GM12878 (cell line): Measurements from ENCODE around the gene HYPK. TPM values are rescaled to one million over a fixed set of nuclear protein-coding genes. Genes with fewer than 3 reads are reported as not detected.

Experiments used
- ATAC-seq: fragments of 200-7000 bp; cut with Tn5 transposase; 3 replicates; pipeline ENCODE4 v1.9.1; 2020; ENCODE audit warnings: mild to moderate bottlenecking, moderate library complexity
- BruUV-seq: library from RNA; stranded (reverse); fragments of 400-500 nt; replicated peaks from 2 replicates; lab custom pipeline; 2021; lab: Mats Ljungman, UMichigan
- CTCF ChIA-PET: fragments of 300-600 bp; sonication (Branson Sonifier 250); formaldehyde crosslinking; extraction: SDS; loops from one replicate; lab custom pipeline; 2021; ENCODE audit warnings: inconsistent platforms; lab: Yijun Ruan, JAX
- POLR2A ChIA-PET: fragments of 350-600 bp; formaldehyde crosslinking; extraction: SDS; loops from one replicate; lab custom pipeline; 2021; ENCODE audit warnings: inconsistent platforms; lab: Charles Lee
- RAD21 ChIA-PET: fragments of 300-600 bp; sonication (Branson Sonifier 250); formaldehyde crosslinking; loops from one replicate; lab custom pipeline; 2023; ENCODE audit warnings: antibody characterized with exemption; ENCODE audit not compliant: unreplicated experiment; lab: Charles Lee
- SMC1A ChIA-PET: fragments of 300-600 bp; sonication (Branson Sonifier 250); formaldehyde crosslinking; loops from one replicate; lab custom pipeline; 2023; ENCODE audit not compliant: unreplicated experiment, uncharacterized antibody; lab: Charles Lee
- DNase-seq: peaks from one replicate; pipeline ENCODE4 v3.0.0-alpha.2; 2011; ENCODE audit warnings: low read depth, low spot score
- FAIRE-seq: peaks from 3 replicates; lab custom pipeline; 2011; peaks lifted over from hg19 to GRCh38; lab: Jason Lieb, UNC
- H2AFZ ChIP-seq: 2 replicates; pipeline ENCODE4 v1.6.0; 2011; ENCODE audit warnings: low read depth, low read length, control low read depth; ENCODE audit not compliant: control insufficient read depth
- H3K27ac ChIP-seq: 2 replicates; pipeline ENCODE4 v1.5.1; 2011; ENCODE audit warnings: control low read depth; ENCODE audit not compliant: control insufficient read depth, insufficient read depth
- H3K27me3 ChIP-seq, 2 experiments: replicated peaks in 1 of 2; 2 replicates each; pipeline versions ENCODE4 v1.6.0 to v1.6.1; 2011; ENCODE audit warnings: low read length in 1 of 2; ENCODE audit not compliant: control insufficient read depth in 2 of 2, insufficient read depth in 2 of 2
- H3K36me3 ChIP-seq, 2 experiments: 2 replicates each; pipeline ENCODE4 v1.5.1; 2011; ENCODE audit warnings: low read length in 1 of 2; ENCODE audit not compliant: control insufficient read depth in 2 of 2, insufficient read depth in 2 of 2
- H3K4me1 ChIP-seq: 2 replicates; pipeline ENCODE4 v1.6.1; 2011; ENCODE audit warnings: mild to moderate bottlenecking, low read length, moderate library complexity, mixed read lengths; ENCODE audit not compliant: control insufficient read depth, insufficient read depth
- H3K4me2 ChIP-seq: 2 replicates; pipeline ENCODE4 v1.6.0; 2011; ENCODE audit warnings: control low read depth; ENCODE audit not compliant: control insufficient read depth, insufficient read depth
- H3K4me3 ChIP-seq: fragments of 200-600 bp; sonication (generic); 2 replicates; pipeline ENCODE4 v1.5.1; 2016
- H3K79me2 ChIP-seq: 2 replicates; pipeline ENCODE4 v1.6.0; 2011; ENCODE audit warnings: low read length; ENCODE audit not compliant: control insufficient read depth, insufficient read depth
- H3K9ac ChIP-seq: 2 replicates; pipeline ENCODE4 v1.8.0; 2011; ENCODE audit warnings: low read length, control low read depth, mixed read lengths; ENCODE audit not compliant: control insufficient read depth, insufficient read depth
- H3K9me3 ChIP-seq: replicated peaks from 3 replicates; pipeline ENCODE4 v1.5.1; 2011; ENCODE audit warnings: mild to moderate bottlenecking, low read length; ENCODE audit not compliant: control insufficient read depth, insufficient read depth
- H4K20me1 ChIP-seq: 2 replicates; pipeline ENCODE4 v1.6.0; 2011; ENCODE audit not compliant: control insufficient read depth, insufficient read depth
- ATF3 ChIP-seq: IDR thresholded peaks from 2 replicates; pipeline ENCODE4 v1.6.1; 2011; ENCODE audit warnings: low read depth, mild to moderate bottlenecking, low read length, moderate library complexity, borderline replicate concordance; ENCODE audit errors: extremely low read depth
- BCL3 ChIP-seq: IDR thresholded peaks from 2 replicates; pipeline ENCODE4 v1.6.1; 2011; ENCODE audit warnings: borderline replicate concordance, low read depth, mild to moderate bottlenecking, moderate library complexity, low read length; ENCODE audit not compliant: insufficient read depth, poor library complexity, severe bottlenecking
- BHLHE40 ChIP-seq, 2 experiments: fragments of 450-650 bp in 1 of 2; IDR thresholded peaks; 2 replicates each; pipeline ENCODE4 v1.6.1; 2011 to 2017; ENCODE audit warnings: low read depth in 2 of 2, borderline replicate concordance in 1 of 2, improper control_type of control experiment in 1 of 2, low read length in 1 of 2, mild to moderate bottlenecking in 1 of 2
- CTCF ChIP-seq, 3 experiments: IDR thresholded peaks in 2 of 3; conservative IDR thresholded peaks in 1 of 3; 2 replicates each; pipeline ENCODE4 v1.5.1; 2011; ENCODE audit warnings: low read depth in 3 of 3, low read length in 3 of 3, mild to moderate bottlenecking in 3 of 3, control low read depth in 2 of 3, moderate library complexity in 2 of 3, inconsistent platforms in 1 of 3, mixed read lengths in 1 of 3; ENCODE audit not compliant: control insufficient read depth in 2 of 3, insufficient read depth in 1 of 3; ENCODE audit errors: extremely low read depth in 1 of 3
- E2F8 ChIP-seq: fragments of 450-650 bp; IDR thresholded peaks from 2 replicates; pipeline ENCODE4 v1.6.1; 2018; ENCODE audit warnings: mild to moderate bottlenecking, low read depth, moderate library complexity; ENCODE audit not compliant: partially characterized antibody
- NR2F1 ChIP-seq: fragments of 450-650 bp; conservative IDR thresholded peaks from 2 replicates; pipeline ENCODE4 v1.6.1; 2017; ENCODE audit warnings: mild to moderate bottlenecking
- PAX5 ChIP-seq: IDR thresholded peaks from 2 replicates; pipeline ENCODE4 v1.6.1; 2011; ENCODE audit warnings: low read depth, low read length, borderline replicate concordance
- SKIL ChIP-seq: fragments of 450-650 bp; IDR thresholded peaks from 2 replicates; pipeline ENCODE4 v1.6.1; 2017; ENCODE audit warnings: mild to moderate bottlenecking, low read depth, inconsistent platforms; ENCODE audit not compliant: poor library complexity, severe bottlenecking
- SMAD5 ChIP-seq: IDR thresholded peaks from 2 replicates; pipeline ENCODE4 v1.6.1; 2016; ENCODE audit warnings: antibody characterized with exemption, low read depth
- SPI1 ChIP-seq: IDR thresholded peaks from 2 replicates; pipeline ENCODE4 v1.6.1; 2011; ENCODE audit warnings: low read depth, mild to moderate bottlenecking, low read length, moderate library complexity, borderline replicate concordance; ENCODE audit not compliant: insufficient read depth
- WGBS: methylation state at CpG from one replicate; pipeline ENCODE4 v1.1.6; 2016; ENCODE audit warnings: low lambda C conversion rate; ENCODE audit not compliant: insufficient replicate concordance, insufficient coverage; ENCODE audit errors: missing lambda C conversion rate; 5-methylcytosine and 5-hydroxymethylcytosine counted together
- in situ Hi-C: fragments of 300-500 bp; cut with MboI; formaldehyde crosslinking; loops from 9 replicates; pipeline ENCODE4 v1.14.3; 2018; ENCODE audit warnings: mixed read lengths
- intact Hi-C: fragments of 100-400 bp; cut with micrococcal nuclease; formaldehyde crosslinking; loops from one replicate; pipeline ENCODE4 v1.14.2; 2022; ENCODE audit not compliant: unreplicated experiment
- polyA plus RNA-seq, 11 experiments: library from polyadenylated mRNA; depleted of rRNA in 4 of 11; unstranded in 6 of 11; stranded (reverse) in 5 of 11; fragments of >200 nt; fragmentation: Nextera tagmentation in 4 of 11; fragmentation: Illumina TruSeq in 1 of 11; extraction: Ambion mirVana in 4 of 11; extraction: Trizol in 1 of 11; gene quantifications; 1 replicate in 1 of 11; 2 replicates in 10 of 11; pipeline versions ENCODE4 v1.2.1 to v1.2.3, GENCODE V29; 2011 to 2016; ENCODE audit warnings: inconsistent platforms in 2 of 11, missing spikeins in 2 of 11, low read depth in 1 of 11
- total RNA-seq, 4 experiments: library from RNA; depleted of rRNA in 3 of 4; stranded (reverse); fragments of >200 nt in 3 of 4; fragmentation: Illumina TruSeq in 1 of 4; extraction: Trizol in 1 of 4; gene quantifications; 2 replicates each; pipeline versions ENCODE4 v1.2.1 to v1.2.3, GENCODE V29; 2013 to 2021

The HYPK gene
- total and polyA plus RNA-seq, 10 of the 15 experiments (the other 5 are each of a cell fraction or from before 2014, with no cell fraction given): 8.0 to 38.4 (median 17.5) TPM

- Histone ChIP-seq H3K4me3 (peak within 1 kb of the TSS; percentile 73), H3K79me2 (peaks cover 80% of the 10 kb centered on the region), H3K9ac (peak within 1 kb of the TSS; percentile 83), H3K27ac (peak within 1 kb of the TSS; percentile 83), H4K20me1 (no peaks in the 10 kb centered on the region), H2AFZ (peak within 1 kb of the TSS; percentile 92), H3K36me3 (no peaks in the 10 kb centered on the region), H3K4me2 (peak within 1 kb of the TSS; percentile 96), H3K4me1 (peaks cover 19% of the 10 kb centered on the region), H3K27me3 (no peaks in the 10 kb centered on the region), H3K9me3 (no peaks in the 10 kb centered on the region)
- WGBS: 4% methylated on average over 47 of the region's 48 CpGs
- ATAC-seq: peak; percentile 80
- DNase-seq: no peak
- SMC1A ChIA-PET: interaction anchor here (1.0 to 2.6 kb wide), 12 partner anchors 10 to 77 kb away, joined by 3 to 16 read pairs (median 4); partner anchors contain the start of genes ELL3, HYPK and SERINC4
- POLR2A ChIA-PET: interaction anchor here (0.6 to 4.5 kb wide), 9 partner anchors 8 to 82 kb away, joined by 3 to 59 read pairs (median 6); partner anchors contain the start of genes ELL3 and SERF2
- intact Hi-C loops (loop anchor here (5.0 kb wide), 2 partner anchors 34 to 49 kb away; partner anchors contain the start of genes ELL3 and SERF2), in situ Hi-C loops (no loop called here)
- FAIRE-seq: no peak
- CTCF ChIA-PET: interaction anchor here (1.2 to 1.5 kb wide), 3 partner anchors 11 to 23 kb away, joined by 3 to 9 read pairs (median 9); no protein-coding TSS in a partner anchor
- no TSS peak for BruUV-seq
- RAD21 ChIA-PET: interaction anchor here (1.3 to 2.4 kb wide), 5 partner anchors 17 to 50 kb away, joined by 3 to 21 read pairs (median 12); partner anchors contain the start of genes ELL3, HYPK and SERINC4
- no peak for TF ChIP-seq PAX5
- peak; percentile 53; the same call in 1 of the 2 replicates for TF ChIP-seq SMAD5
- no peak for TF ChIP-seq SKIL
- no peak for TF ChIP-seq BCL3
- TF ChIP-seq ATF3: no peak
- TF ChIP-seq SPI1: no peak
- TF ChIP-seq CTCF (IDR thresholded peaks at IDR 0.05 in 2 of 3, conservative IDR thresholded peaks at IDR 0.05 in 1 of 3; ENCODE audit: control insufficient read depth in 2 of 3, extremely low read depth in 1 of 3, insufficient read depth in 1 of 3, low read depth in 3 of 3, low read length in 3 of 3): no peak
- TF ChIP-seq E2F8: peak; percentile 94
- peak in 1 of 2 experiments; percentile 50; a peak in 1 of 4 replicates for TF ChIP-seq BHLHE40 (IDR thresholded peaks at IDR 0.05; ENCODE audit: borderline replicate concordance in 1 of 2, low read depth in 2 of 2, low read length in 1 of 2)
- 0 out of 2 replicates have a peak, but pooled peaks have one; percentile 40 for TF ChIP-seq NR2F1
Observed at GRCh38 chr15:43826508-43827341, 26.3 kb downstream of the HYPK start, which contains the start of gene WDR76. WDR76 (plus strand) TSS chr15:43827002; CDS start chr15:43827033, 31 bp downstream.
